GM18873 (cell line): ENCODE measurements around the gene NUP210L.
"Not testable (repeated sequence)": the region's sequence is repeated elsewhere in the genome, so short reads cannot be mapped to it uniquely, and the experiment has no call there.

Source experiments
- ATAC-seq: cut with Tn5 transposase; IDR thresholded peaks from one replicate; pipeline ENCODE4 v1.9.1; 2021; ENCODE audit warnings: mild to moderate bottlenecking, moderate library complexity, moderate number of reproducible peaks; ENCODE audit not compliant: unreplicated experiment, low FRiP score

Gene NUP210L

DNA sequence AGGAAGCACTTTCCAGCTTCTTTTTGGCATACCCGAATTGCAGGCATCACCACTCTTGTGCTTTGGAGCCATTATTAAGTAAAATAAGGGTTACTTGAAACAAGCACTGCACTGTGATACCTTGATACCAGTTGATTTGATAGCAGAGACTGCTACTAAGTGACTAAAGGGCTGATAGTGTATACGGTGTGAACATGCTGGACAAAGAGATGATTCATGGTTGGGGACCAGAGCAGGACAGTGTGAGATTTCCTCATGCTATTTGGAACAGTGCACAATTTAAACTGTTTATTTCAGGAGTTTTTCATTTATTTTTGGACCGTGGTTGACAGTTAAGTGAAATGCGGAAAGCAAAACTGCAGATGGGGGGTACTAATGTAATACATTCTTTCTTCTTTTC is 154.5 kb downstream of the NUP210L start:
- ATAC-seq = no peak

DNA sequence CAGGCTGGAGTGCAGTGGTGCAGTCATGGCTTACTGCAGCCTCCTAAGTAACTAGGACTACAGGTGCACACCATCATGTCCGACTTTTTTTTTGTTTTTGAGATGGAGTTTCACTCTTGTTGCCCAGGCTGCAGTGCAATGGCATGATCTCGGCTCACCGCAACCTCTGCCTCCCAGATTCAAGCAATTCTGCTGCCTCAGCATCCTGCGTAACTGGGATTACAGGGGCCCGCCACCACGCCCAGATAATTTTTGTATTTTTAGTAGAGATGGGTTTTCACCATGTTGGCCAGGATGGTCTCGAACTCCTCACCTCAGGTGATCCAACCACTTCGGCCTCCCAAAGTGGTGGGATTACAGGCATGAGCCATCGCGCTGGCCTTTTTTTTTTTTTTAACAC is 158.0 kb downstream of the NUP210L start:
- ATAC-seq = not testable (repeated sequence)

DNA sequence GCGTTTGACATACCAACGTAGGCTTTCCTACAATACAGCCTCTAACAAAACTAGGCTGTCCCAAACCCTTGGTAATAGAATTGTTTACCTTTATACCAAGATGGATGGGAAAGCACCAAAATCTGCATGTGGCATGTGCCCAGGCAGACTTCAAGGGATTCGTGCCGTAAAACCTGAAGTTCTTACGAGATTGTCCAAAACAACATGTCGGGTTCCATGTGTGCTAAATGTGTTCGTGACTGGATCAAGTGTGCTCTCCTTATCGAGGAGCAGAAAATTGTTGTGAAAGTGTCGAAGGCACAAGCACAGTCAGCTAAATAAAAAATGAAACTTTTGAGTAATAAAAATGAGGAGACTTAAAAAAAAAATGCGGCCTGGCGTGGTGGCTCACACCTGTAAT is 159.2 kb downstream of the NUP210L start:
- no peak for ATAC-seq

DNA sequence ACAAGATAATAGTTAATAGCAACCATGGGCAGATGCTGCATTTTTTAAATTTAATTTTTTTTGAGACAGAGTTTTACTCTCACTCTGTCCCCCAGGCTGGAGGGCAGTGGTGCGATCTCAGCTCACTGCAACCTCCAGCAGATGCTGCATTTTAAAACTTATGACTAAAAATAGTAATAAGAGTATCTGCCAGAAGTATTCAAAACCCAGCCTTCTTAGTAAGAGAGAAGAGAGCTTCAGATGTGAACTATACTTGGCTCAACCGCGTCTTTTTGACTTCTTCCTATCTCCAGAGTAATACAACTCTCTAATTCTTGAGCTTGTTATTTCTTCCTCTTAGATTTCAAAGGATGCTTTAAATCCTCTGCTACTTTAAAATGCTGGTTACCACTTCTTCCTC is 159.7 kb downstream of the NUP210L start:
- no peak for ATAC-seq

DNA sequence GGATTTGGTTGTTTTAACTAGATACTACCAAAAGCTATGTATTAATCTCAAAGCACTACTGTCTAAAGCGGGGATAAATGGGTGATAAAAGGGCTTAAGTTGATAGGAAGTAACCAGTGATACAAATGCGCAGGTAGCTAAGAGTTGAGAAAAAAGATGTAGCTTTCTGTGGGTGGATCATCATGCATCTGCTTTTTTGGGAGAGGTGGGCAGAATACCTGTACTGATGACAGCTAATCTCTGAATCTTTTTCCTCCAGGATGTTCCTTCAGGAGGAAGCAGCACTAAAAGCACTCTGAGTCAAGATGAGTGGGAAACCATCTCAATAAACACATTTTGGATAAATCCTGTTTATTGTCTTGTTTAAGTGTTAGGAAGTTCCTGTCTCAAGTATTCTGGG is 163.1 kb downstream of the NUP210L start:
- ATAC-seq = no peak

DNA sequence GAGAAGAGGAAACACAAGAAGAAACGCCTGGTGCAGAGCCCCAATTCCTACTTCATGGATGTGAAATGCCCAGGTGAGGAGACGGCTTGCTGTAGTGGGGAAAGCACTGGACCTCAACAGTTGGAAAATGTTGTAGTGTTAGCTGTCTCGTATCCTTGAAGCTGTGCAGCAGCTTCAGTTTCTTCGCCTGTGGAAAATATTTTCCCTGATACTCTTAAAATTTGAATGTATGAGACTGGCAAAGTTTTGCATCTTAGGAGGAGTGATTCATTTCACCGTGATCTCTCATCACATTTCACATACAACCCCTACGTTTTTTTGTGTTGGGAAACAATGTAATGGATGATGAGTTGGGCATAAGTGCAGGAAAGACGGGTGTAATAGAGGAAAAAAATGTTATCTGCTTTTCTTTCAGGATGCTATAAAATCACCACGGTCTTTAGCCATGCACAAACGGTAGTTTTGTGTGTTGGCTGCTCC is 163.7 kb downstream of the NUP210L start:
- ATAC-seq = no peak

DNA sequence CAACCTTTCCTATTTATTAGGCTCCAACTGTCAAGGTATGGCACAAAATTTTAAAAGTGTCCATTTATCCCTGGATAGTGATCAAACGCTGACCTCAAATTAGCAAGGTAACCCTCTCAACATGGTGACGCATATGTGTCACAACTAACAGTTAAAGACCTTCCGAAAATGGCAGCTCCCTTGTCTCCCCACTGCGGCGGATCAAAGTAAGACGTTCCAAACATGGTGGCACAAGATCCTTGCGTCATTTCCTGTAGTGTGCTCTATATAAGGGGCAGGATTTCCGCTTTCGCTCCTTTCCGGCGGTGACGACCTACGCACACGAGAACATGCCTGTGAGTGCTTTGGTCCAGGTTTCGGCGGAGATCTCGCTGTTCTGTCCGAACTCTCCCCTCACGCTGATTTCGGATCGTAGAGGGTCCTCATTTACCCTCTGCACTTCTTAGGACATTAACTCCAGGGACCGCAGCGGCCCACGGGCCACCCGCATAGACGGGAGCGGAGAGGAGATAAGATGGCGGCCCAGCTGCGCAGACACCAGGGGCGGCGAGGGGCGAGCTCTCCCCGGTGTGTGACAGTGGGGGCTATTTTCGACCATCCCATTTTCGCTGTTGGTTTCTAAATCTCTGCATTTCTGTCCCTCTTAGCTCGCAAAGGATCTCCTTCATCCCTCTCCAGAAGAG is 164.3 kb downstream of the NUP210L start, which contains the start of gene RPS27:
RPS27 (plus strand) TSS at position 295 of the 683 bp plus-strand sequence; CDS start at position 330, 35 bp downstream.
- peak; percentile 72 for ATAC-seq

DNA sequence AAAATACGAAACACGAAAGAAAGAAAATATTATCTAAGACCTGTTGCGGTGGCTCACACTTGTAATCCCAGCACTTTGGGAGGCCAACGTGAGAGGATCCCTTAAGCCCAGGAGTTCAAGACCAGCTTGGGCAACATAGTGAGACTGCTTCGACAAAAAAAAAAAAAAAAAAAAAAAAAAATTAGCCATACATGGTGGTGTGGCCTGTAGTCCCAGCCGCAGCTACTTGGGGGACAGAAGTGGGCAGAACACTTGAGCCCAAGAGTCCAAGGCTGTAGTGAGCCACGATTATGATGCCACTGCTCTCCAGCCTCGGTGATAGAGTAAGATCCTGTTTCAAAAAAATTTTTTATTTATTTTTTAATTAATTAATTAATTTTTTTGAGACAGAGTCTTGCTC is 167.3 kb downstream of the NUP210L start:
- no peak for ATAC-seq

DNA sequence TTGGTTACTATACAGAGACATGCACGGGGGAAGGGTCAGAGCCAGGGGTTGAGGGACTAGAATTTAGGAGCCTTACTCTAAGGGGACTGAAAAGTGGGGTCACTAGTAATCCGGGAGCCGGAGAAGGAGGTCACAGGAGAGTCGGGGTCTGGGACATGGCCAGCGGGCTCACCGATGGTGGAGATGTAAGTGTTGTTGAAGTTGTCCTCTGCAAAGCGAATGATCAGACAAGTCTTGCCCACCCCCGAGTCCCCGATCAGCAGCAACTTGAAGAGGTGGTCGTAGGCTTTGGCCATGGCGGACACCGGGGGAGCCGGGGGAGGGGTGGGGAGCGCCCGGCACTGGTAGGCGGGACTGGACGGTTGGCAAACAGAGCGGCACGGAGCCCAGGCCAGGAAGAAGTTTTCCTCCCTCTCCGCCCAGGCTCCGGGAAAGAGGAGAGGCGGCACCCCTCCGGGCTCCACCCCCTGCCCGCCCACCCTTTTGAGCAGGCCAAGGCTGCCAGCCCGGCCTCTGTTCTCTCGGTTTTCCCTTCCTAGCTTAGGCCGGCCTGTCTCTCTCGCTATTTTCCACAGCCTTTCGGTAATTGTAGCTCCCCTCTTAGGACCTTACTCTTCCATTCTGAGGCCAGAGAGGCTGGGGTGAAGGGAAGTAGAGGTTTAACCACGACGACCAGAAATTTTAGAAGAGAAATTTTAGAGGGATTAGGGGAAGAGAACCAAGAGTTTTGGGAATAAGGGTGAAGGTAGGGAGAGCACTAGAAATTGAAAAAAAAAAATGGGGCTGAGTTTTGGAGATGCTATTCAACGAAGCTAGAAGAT is 168.7 kb downstream of the NUP210L start, which contains the start of gene RAB13:
RAB13 (minus strand) TSS at position 399 of the 821 bp plus-strand sequence; CDS start at position 296, 103 bp downstream.
- ATAC-seq = no peak

DNA sequence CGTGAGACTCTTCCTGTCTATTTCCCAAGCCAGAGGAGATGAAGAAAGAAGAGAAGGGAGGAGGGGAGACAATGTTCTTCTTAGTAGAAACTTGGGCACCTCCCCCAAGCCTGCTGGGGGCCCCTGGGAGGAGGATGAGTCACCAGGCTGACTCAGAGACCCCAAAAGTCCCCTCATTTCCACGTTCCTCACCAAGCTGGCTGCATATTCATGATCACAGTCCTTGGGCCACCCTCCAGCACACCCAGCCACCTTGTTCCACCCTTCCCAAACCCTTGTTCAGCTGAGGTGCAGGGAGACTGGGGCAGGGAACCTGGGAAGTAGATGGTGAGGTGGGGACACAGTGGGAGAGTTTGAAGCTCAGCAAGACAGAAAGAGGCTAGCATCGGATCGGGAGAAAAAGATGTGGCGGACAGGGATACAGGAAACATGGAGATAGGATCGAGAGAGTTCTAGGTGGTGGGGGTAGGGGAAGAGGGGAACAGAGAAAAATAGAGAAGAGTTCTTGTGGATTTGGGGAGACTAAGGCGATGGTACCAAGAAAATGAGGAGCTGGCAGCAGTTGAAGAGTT is 169.4 kb downstream of the NUP210L start:
- ATAC-seq = no peak

DNA sequence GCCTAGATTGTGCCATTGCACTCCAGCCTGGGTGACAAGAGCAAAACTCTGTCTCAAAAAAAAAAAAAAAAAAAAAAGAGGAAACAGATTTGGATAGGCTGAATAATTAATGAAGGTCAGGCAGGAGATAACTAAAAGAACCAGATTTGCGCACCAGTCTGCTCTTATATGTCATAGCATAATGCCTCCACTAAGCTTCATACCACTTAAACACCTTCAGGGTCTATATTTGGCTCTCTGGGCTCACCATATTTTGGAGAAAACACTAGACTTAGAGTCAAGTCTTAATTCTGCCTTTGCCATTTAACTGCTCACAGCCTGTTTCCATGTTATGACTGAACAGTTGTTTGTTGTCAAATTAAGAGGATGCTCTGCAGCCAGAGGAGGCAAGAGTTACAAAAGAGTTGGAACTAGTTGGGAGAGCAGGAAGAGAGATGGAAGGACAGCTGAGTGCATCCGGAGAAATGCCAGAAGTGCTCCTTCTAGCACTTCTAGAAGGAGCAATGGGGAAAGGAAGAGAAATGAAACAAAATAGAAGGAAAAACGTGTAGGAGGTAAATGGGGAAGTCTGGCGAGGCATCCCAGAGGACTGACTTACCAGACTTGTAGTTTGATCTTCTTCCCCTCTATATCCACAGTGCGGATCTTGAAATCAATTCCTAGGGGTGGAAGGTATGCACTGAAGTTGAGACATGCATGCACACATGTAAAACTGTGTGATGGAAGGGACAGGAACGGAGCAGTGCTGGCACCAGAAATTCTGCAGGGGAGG is 170.6 kb downstream of the NUP210L start:
- no peak for ATAC-seq

DNA sequence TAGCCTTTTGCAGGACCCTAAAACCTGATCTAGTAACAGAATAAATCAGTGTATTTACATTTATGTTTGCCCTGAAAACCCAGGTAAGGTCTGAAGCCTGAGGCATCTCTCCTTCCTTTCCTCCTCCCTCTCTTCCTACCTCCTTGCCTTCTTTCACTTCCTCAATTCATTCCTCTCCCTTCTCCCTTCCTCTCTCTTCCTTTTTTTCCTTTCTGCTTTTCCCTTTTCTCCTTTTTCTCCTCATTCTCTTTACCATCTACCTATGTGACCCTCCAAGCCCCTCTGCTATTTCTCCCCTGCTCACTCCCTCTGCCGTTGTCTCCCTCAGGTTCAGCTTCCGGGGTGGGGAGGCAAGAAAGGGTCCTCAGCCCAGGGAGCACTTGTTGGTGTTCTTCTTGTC is 173.1 kb downstream of the NUP210L start:
- ATAC-seq = not testable (repeated sequence)

DNA sequence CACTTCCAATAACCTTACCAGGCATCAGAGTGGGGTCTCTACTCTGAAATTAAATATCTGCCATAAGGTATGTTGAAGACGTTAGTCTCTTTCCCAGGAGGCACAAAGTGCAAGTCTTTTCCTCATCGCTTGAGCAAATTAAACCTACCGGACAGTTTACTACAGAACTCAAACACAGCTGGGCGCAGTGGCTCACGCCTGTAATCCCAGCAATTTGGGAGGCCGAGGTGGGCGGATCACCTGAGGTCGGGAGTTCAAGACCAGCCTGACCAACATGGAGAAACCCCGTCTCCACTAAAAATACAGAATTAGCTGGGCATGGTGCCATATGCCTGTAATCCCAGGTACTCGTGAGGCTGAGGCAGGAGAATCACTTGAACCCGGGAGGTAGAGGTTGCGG is 175.8 kb downstream of the NUP210L start:
- ATAC-seq = not testable (repeated sequence)

DNA sequence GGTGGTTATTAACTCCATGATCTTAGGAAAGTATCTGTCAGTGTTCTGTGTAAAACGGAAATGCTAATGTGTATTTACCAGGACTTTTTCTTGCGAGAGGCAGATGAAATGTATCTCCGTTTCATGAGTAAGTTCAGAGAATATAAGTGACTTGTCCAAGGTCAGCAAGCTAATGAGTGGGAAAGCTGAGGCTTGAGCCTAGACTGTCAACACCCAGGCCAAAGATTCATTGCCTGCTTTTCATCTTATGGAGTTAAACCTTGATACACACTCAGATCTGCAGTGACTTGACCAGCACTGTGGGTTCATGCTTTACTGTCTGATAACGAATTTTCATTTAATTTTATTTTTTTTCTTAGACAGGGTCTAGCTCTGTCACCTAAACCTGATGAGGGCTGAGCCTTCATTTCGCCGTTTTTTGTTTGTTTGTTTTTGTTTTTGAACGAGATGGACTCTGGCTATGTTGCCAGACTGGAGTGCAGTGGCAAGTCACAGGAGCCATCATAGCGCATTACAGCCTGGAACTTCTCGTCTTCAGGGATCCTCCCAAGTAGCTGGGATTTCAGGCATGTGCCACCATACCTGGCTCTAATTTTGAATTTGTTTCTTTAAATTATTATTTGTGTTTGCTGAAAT is 176.5 kb downstream of the NUP210L start:
- no peak for ATAC-seq

DNA sequence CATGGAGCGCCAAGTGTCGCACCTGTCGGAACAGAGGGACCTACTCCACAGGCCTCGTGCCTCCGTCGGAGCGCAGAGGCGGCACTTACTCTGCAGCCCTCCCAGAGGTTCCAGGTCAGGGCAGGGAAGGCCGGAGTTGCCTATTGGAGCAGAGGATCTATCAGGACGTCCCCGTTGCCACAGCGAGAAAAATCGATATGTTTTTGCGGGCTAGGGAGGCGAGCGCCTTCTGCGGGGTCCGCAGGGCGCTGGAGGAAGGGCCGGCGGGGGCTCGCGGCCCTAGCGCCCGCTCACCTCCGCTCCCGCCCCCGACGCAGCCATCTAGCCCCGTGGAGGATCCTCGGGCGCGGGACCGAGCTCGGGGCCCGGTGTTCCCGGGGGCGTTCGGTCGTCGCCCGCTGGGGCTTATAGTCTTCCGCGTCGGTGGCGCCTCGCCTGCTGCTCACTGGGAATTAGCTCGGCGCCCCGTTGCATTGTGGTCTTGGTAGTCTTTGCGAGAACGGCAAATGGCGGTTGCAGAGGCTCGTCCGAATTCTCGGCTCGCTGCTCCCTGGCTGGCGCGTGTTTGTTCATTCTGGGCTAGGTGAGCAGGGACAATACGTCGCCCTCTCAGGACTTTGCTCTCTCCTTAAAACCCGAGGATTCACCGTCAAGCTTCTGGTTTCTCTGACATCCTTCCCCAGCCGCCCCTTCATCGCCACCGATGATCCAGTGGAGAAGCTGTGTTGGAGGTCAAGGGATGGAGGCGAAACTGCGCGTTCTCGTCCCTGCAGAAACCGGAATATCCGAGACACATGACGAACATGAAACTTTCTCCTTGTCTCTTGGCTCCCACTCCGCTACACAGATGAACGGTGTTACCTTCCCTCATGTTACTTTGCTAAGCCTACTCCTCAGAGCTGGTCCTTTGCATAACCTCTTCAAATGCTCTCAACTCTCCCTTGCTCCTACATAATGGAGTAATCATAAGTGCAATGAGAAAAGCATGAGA is 177.3 kb downstream of the NUP210L start, which contains the start of gene JTB:
JTB (minus strand) TSS at position 425 of the 991 bp plus-strand sequence; CDS start at position 3, 422 bp downstream.
- no peak for ATAC-seq

DNA sequence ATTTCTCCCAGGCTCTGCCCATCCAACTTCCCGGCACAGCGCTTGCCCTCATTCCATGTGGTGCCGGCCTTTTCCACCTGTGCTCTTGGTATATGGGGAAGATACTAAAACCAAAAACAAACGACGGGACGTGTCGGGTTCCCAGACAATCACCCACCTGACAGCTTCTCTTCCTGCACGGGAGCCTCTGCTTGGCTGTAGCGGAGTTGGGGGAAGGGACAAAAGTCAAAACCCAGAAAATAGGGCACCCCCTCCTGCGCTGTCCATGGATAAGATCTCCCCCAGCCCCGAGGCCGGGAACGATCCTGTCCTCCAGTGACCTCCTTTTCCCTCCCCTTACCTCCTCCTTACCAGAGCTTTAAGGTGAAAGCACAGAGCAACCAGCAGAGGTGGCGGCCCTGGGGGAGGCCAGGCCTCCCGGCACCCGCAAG is 178.0 kb downstream of the NUP210L start:
- ATAC-seq = no peak

DNA sequence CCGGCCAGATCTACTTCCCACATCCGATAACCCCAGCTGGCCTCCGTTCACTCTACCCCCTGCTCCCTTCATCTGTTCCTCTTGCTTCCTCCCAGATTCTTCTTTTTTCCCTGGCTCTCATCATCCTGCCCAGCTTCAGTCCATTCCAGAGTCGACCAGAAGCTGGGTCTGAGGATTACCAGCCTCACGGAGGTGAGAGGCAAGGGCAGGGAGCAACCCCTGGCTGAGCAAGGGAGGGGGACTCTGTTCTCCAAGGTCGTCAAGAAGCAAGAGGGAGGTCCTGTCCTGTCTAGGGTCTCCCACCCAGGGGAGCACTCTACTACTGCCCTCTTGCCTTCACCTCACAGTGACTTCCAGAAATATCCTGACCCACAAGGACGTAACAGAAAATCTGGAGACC is 181.3 kb downstream of the NUP210L start:
- no peak for ATAC-seq

DNA sequence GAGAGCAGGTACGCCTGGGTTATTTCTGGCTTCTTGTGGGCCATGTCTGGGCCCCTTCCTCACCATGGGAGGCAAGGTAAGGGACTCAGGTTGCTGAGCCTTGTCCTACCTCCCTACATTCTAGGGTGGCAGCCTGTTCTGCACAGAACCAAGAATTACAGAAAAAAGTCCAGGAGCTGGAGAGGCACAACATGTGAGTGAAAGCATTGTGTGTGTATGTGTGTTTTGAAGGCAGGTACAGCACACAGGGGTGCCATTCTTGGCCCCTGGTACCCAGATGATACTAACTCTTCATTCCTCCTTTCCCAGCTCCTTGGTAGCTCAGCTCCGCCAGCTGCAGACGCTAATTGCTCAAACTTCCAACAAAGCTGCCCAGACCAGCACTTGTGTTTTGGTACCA is 181.8 kb downstream of the NUP210L start:
- ATAC-seq = no peak

DNA sequence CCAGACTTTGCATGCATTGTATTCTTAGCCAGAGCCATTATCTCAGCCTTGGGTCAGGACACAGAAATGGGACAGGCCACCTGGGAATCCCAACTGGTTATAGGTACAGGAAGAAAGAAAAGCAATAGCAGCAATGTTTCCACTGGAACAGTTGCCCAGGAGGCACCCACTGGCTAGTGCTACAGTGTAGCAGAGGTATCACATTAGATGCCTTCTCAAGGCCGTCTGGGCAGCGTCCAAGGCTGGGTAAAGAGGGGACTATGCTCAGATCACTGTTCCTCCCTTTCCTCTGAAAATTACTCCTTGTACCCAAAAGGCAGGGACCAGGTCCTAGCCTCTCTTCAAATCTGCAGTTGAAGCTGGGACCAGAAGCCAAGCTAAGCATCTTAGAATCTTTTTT is 184.5 kb downstream of the NUP210L start:
- no peak for ATAC-seq
